WTC11 (cell line): ENCODE results near the gene IL6R. TPM values are rescaled to one million over a fixed set of nuclear protein-coding genes. Genes with fewer than 3 reads are reported as not detected.

Experiments
- ATAC-seq: fragments of 200-7000 bp; cut with Tn5 transposase; 2 replicates; pipeline ENCODE4 v1.10.0; 2021; ENCODE audit warnings: mild to moderate bottlenecking, moderate library complexity
- CTCF ChIA-PET: fragments of 300-600 bp; sonication (Branson Sonifier 250); formaldehyde crosslinking; loops from one replicate; lab custom pipeline; 2021; ENCODE audit warnings: antibody characterized with exemption; lab: Charles Lee
- POLR2A ChIA-PET: fragments of 350-600 bp; sonication (Branson Sonifier 250); formaldehyde crosslinking; loops from one replicate; lab custom pipeline; 2021; ENCODE audit warnings: antibody characterized with exemption; lab: Charles Lee
- DNase-seq: peaks from one replicate; pipeline ENCODE4 v3.0.0; 2021; ENCODE audit warnings: low spot score
- H3K27ac Mint-ChIP-seq: 2 replicates; pipeline ENCODE4 v1.8.0; 2021; ENCODE audit warnings: mixed read lengths
- H3K27me3 Mint-ChIP-seq: 2 replicates; pipeline ENCODE4 v1.8.0; 2021; ENCODE audit warnings: low read depth, mild to moderate bottlenecking, moderate library complexity, mixed read lengths
- H3K36me3 Mint-ChIP-seq: 2 replicates; pipeline ENCODE4 v1.8.0; 2021; ENCODE audit warnings: mixed read lengths
- H3K4me1 Mint-ChIP-seq: 2 replicates; pipeline ENCODE4 v1.8.0; 2022; ENCODE audit warnings: mixed read lengths
- H3K4me3 Mint-ChIP-seq: 2 replicates; pipeline ENCODE4 v1.8.0; 2021; ENCODE audit warnings: mild to moderate bottlenecking, moderate library complexity, mixed read lengths
- H3K9me3 Mint-ChIP-seq: 2 replicates; pipeline ENCODE4 v1.8.0; 2021; ENCODE audit warnings: mixed read lengths
- ARID4B ChIP-seq: sonication (generic); formaldehyde crosslinking; IDR thresholded peaks from 2 replicates; pipeline ENCODE4 v1.8.0; 2023; ENCODE audit warnings: missing genetic modification reagents, mild to moderate bottlenecking, borderline replicate concordance
- HMGA2 ChIP-seq: fragments of 250-450 bp; sonication (Bioruptor Pico); IDR thresholded peaks from 2 replicates; pipeline ENCODE4 v1.4.0; 2021; ENCODE audit warnings: mild to moderate bottlenecking, moderate library complexity
- HMGXB4 ChIP-seq: sonication (generic); formaldehyde crosslinking; IDR thresholded peaks from 2 replicates; pipeline ENCODE4 v1.8.1; 2023; ENCODE audit warnings: mild to moderate bottlenecking, moderate library complexity, missing genetic modification reagents
- JAZF1 ChIP-seq: fragments of 250-450 bp; sonication (Bioruptor Pico); IDR thresholded peaks from 2 replicates; pipeline ENCODE4 v1.9.0; 2021; ENCODE audit warnings: moderate library complexity, mild to moderate bottlenecking, inconsistent platforms
- KAT7 ChIP-seq: sonication (generic); formaldehyde crosslinking; IDR thresholded peaks from 2 replicates; pipeline ENCODE4 v1.8.1; 2023; ENCODE audit warnings: missing genetic modification reagents, mild to moderate bottlenecking, borderline replicate concordance
- NR2C2 ChIP-seq: sonication (generic); formaldehyde crosslinking; IDR thresholded peaks from 2 replicates; pipeline ENCODE4 v1.8.0; 2022; ENCODE audit warnings: mild to moderate bottlenecking, missing genetic modification reagents
- OVOL2 ChIP-seq: fragments of 250-450 bp; sonication (Bioruptor Pico); IDR thresholded peaks from 2 replicates; pipeline ENCODE4 v1.9.0; 2021; ENCODE audit warnings: mild to moderate bottlenecking, borderline replicate concordance
- PREB ChIP-seq: sonication (generic); formaldehyde crosslinking; IDR thresholded peaks from 2 replicates; pipeline ENCODE4 v1.8.1; 2022; ENCODE audit warnings: mild to moderate bottlenecking, missing genetic modification reagents, moderate library complexity, borderline replicate concordance
- PRRX2 ChIP-seq: fragments of 250-450 bp; sonication (Bioruptor Pico); IDR thresholded peaks from 2 replicates; pipeline ENCODE4 v1.8.0; 2021; ENCODE audit warnings: mild to moderate bottlenecking
- SOX15 ChIP-seq: fragments of 250-450 bp; sonication (Bioruptor Pico); IDR thresholded peaks from 2 replicates; pipeline ENCODE4 v1.9.0; 2021; ENCODE audit warnings: mild to moderate bottlenecking
- STAT6 ChIP-seq: sonication (generic); formaldehyde crosslinking; conservative IDR thresholded peaks from 2 replicates; pipeline ENCODE4 v1.8.1; 2023; ENCODE audit warnings: mild to moderate bottlenecking, low read depth, missing genetic modification reagents, moderate library complexity
- USF1 ChIP-seq: sonication (generic); formaldehyde crosslinking; IDR thresholded peaks from 2 replicates; pipeline ENCODE4 v1.8.0; 2022; ENCODE audit warnings: mild to moderate bottlenecking, missing genetic modification reagents
- USF2 ChIP-seq: sonication (generic); formaldehyde crosslinking; IDR thresholded peaks from 2 replicates; pipeline ENCODE4 v1.8.1; 2023; ENCODE audit warnings: mild to moderate bottlenecking, missing genetic modification reagents, moderate library complexity
- ZBTB21 ChIP-seq: sonication (generic); formaldehyde crosslinking; IDR thresholded peaks from 2 replicates; pipeline ENCODE4 v1.8.1; 2023; ENCODE audit warnings: mild to moderate bottlenecking, missing genetic modification reagents, borderline replicate concordance
- ZMAT4 ChIP-seq: fragments of 250-450 bp; sonication (Bioruptor Pico); IDR thresholded peaks from 2 replicates; pipeline ENCODE4 v1.9.0; 2021; ENCODE audit warnings: mild to moderate bottlenecking
- ZNF138 ChIP-seq: sonication (generic); formaldehyde crosslinking; conservative IDR thresholded peaks from 2 replicates; pipeline ENCODE4 v1.8.1; 2022; ENCODE audit warnings: mild to moderate bottlenecking, moderate library complexity, missing genetic modification reagents
- ZNF317 ChIP-seq: sonication (generic); formaldehyde crosslinking; IDR thresholded peaks from 2 replicates; pipeline ENCODE4 v1.8.1; 2023; ENCODE audit warnings: low read depth, mild to moderate bottlenecking, moderate library complexity, missing genetic modification reagents, borderline replicate concordance
- ZNF423 ChIP-seq: fragments of 250-450 bp; sonication (Bioruptor Pico); IDR thresholded peaks from 2 replicates; pipeline ENCODE4 v2.1.2; 2022; ENCODE audit warnings: mild to moderate bottlenecking, moderate library complexity
- total RNA-seq: library from RNA; stranded (reverse); gene quantifications from 3 replicates; pipeline ENCODE4 v1.2.3, GENCODE V29; 2021

Gene IL6R
- total RNA-seq, 1 experiment from 2014 or later, result 7.0 TPM

- ATAC-seq, result no peak
- no peaks in the 10 kb centered on the region for H3K9me3 Mint-ChIP-seq
- POLR2A ChIA-PET, result interaction anchor here (0.5 kb wide), 1 partner anchor 389 kb away, joined by 3 read pairs; no protein-coding TSS in a partner anchor
- no peak overlapping the region for H3K27ac Mint-ChIP-seq
- H3K4me1 Mint-ChIP-seq, result peaks cover 15% of the 10 kb centered on the region
- no peak overlapping the region for H3K4me3 Mint-ChIP-seq
- H3K36me3 Mint-ChIP-seq, result no peaks in the 10 kb centered on the region
- no peak for DNase-seq
- CTCF ChIA-PET, result interaction anchor here (0.6 to 1.5 kb wide), 3 partner anchors 16 to 83 kb away, joined by 3 to 5 read pairs (median 4); no protein-coding TSS in a partner anchor
- no peak for TF ChIP-seq HMGA2 (CRISPR knock-in tag)
- no peak for TF ChIP-seq USF2 (CRISPR knock-in tag)
- TF ChIP-seq ZBTB21 (CRISPR knock-in tag), result no peak
- no peak for TF ChIP-seq STAT6 (CRISPR knock-in tag)
- no peaks in the 10 kb centered on the region for H3K27me3 Mint-ChIP-seq
Observed at GRCh38 chr1:154463512-154463990, 58.4 kb downstream of the IL6R start.

- POLR2A ChIA-PET, result interaction anchor here (0.6 kb wide), 1 partner anchor 28 kb away, joined by 3 read pairs; no protein-coding TSS in a partner anchor
- TF ChIP-seq NR2C2 (no peak), PRRX2 (no peak), SOX15 (CRISPR knock-in tag) (no peak), USF1 (CRISPR knock-in tag) (no peak), ZNF423 (no peak), ZMAT4 (no peak), ZNF317 (CRISPR knock-in tag) (no peak), OVOL2 (CRISPR knock-in tag) (no peak), KAT7 (no peak), JAZF1 (CRISPR knock-in tag) (no peak), ZNF138 (CRISPR knock-in tag) (no peak)
- no peaks in the 10 kb centered on the region for H3K27me3 Mint-ChIP-seq
- H3K36me3 Mint-ChIP-seq, result no peaks in the 10 kb centered on the region
- H3K27ac Mint-ChIP-seq, result no peak overlapping the region
- CTCF ChIA-PET, result interaction anchor here (0.8 to 5.4 kb wide), 5 partner anchors 13 to 131 kb away, joined by 3 to 27 read pairs (median 4); no protein-coding TSS in a partner anchor
- H3K4me1 Mint-ChIP-seq, result peaks cover 16% of the 10 kb centered on the region
- ATAC-seq (no peak), DNase-seq (no peak)
- H3K9me3 Mint-ChIP-seq, result no peaks in the 10 kb centered on the region
- H3K4me3 Mint-ChIP-seq, result no peak overlapping the region
Observed at GRCh38 chr1:154465621-154466195, 60.6 kb downstream of the IL6R start.

- no peaks in the 10 kb centered on the region for H3K9me3 Mint-ChIP-seq
- no peak overlapping the region; the same call in 1 of the 2 replicates for H3K27ac Mint-ChIP-seq
- POLR2A ChIA-PET, result interaction anchor here (0.6 kb wide), 1 partner anchor 29 kb away, joined by 3 read pairs; no protein-coding TSS in a partner anchor
- H3K4me1 Mint-ChIP-seq, result peaks cover 16% of the 10 kb centered on the region
- no peak overlapping the region for H3K4me3 Mint-ChIP-seq
- no peak for ATAC-seq
- no peak for DNase-seq
- CTCF ChIA-PET, result interaction anchor here (0.8 to 5.4 kb wide), 4 partner anchors 13 to 131 kb away, joined by 3 to 27 read pairs (median 4); no protein-coding TSS in a partner anchor
- H3K27me3 Mint-ChIP-seq, result no peaks in the 10 kb centered on the region
- H3K36me3 Mint-ChIP-seq, result no peaks in the 10 kb centered on the region
- TF ChIP-seq PREB, result no peak
- no peak for TF ChIP-seq ARID4B (CRISPR knock-in tag)
- no peak for TF ChIP-seq HMGXB4 (CRISPR knock-in tag)
- no peak for TF ChIP-seq ZNF138 (CRISPR knock-in tag)
Observed at GRCh38 chr1:154466206-154466605, 61.1 kb downstream of the IL6R start.
